GM12878 (cell line): Measurements from ENCODE around the gene CACNG5. TPM values are rescaled to one million over a fixed set of nuclear protein-coding genes. Genes with fewer than 3 reads are reported as not detected.

Experiments
- ATAC-seq: fragments of 200-7000 bp; cut with Tn5 transposase; 3 replicates; pipeline ENCODE4 v1.9.1; 2020; ENCODE audit warnings: mild to moderate bottlenecking, moderate library complexity
- BruUV-seq: library from RNA; stranded (reverse); fragments of 400-500 nt; replicated peaks from 2 replicates; lab custom pipeline; 2021; lab: Mats Ljungman, UMichigan
- CTCF ChIA-PET: fragments of 300-600 bp; sonication (Branson Sonifier 250); formaldehyde crosslinking; extraction: SDS; loops from one replicate; lab custom pipeline; 2021; ENCODE audit warnings: inconsistent platforms; lab: Yijun Ruan, JAX
- POLR2A ChIA-PET: fragments of 350-600 bp; formaldehyde crosslinking; extraction: SDS; loops from one replicate; lab custom pipeline; 2021; ENCODE audit warnings: inconsistent platforms; lab: Charles Lee
- RAD21 ChIA-PET: fragments of 300-600 bp; sonication (Branson Sonifier 250); formaldehyde crosslinking; loops from one replicate; lab custom pipeline; 2023; ENCODE audit warnings: antibody characterized with exemption; ENCODE audit not compliant: unreplicated experiment; lab: Charles Lee
- SMC1A ChIA-PET: fragments of 300-600 bp; sonication (Branson Sonifier 250); formaldehyde crosslinking; loops from one replicate; lab custom pipeline; 2023; ENCODE audit not compliant: unreplicated experiment, uncharacterized antibody; lab: Charles Lee
- DNase-seq: peaks from one replicate; pipeline ENCODE4 v3.0.0-alpha.2; 2011; ENCODE audit warnings: low read depth, low spot score
- FAIRE-seq: peaks from 3 replicates; lab custom pipeline; 2011; peaks lifted over from hg19 to GRCh38; lab: Jason Lieb, UNC
- H2AFZ ChIP-seq: 2 replicates; pipeline ENCODE4 v1.6.0; 2011; ENCODE audit warnings: low read depth, low read length, control low read depth; ENCODE audit not compliant: control insufficient read depth
- H3K27ac ChIP-seq: 2 replicates; pipeline ENCODE4 v1.5.1; 2011; ENCODE audit warnings: control low read depth; ENCODE audit not compliant: control insufficient read depth, insufficient read depth
- H3K27me3 ChIP-seq, 2 experiments: replicated peaks in 1 of 2; 2 replicates each; pipeline versions ENCODE4 v1.6.0 to v1.6.1; 2011; ENCODE audit warnings: low read length in 1 of 2; ENCODE audit not compliant: control insufficient read depth in 2 of 2, insufficient read depth in 2 of 2
- H3K36me3 ChIP-seq, 2 experiments: 2 replicates each; pipeline ENCODE4 v1.5.1; 2011; ENCODE audit warnings: low read length in 1 of 2; ENCODE audit not compliant: control insufficient read depth in 2 of 2, insufficient read depth in 2 of 2
- H3K4me1 ChIP-seq: 2 replicates; pipeline ENCODE4 v1.6.1; 2011; ENCODE audit warnings: mild to moderate bottlenecking, low read length, moderate library complexity, mixed read lengths; ENCODE audit not compliant: control insufficient read depth, insufficient read depth
- H3K4me2 ChIP-seq: 2 replicates; pipeline ENCODE4 v1.6.0; 2011; ENCODE audit warnings: control low read depth; ENCODE audit not compliant: control insufficient read depth, insufficient read depth
- H3K4me3 ChIP-seq: fragments of 200-600 bp; sonication (generic); 2 replicates; pipeline ENCODE4 v1.5.1; 2016
- H3K79me2 ChIP-seq: 2 replicates; pipeline ENCODE4 v1.6.0; 2011; ENCODE audit warnings: low read length; ENCODE audit not compliant: control insufficient read depth, insufficient read depth
- H3K9ac ChIP-seq: 2 replicates; pipeline ENCODE4 v1.8.0; 2011; ENCODE audit warnings: low read length, control low read depth, mixed read lengths; ENCODE audit not compliant: control insufficient read depth, insufficient read depth
- H3K9me3 ChIP-seq: replicated peaks from 3 replicates; pipeline ENCODE4 v1.5.1; 2011; ENCODE audit warnings: mild to moderate bottlenecking, low read length; ENCODE audit not compliant: control insufficient read depth, insufficient read depth
- H4K20me1 ChIP-seq: 2 replicates; pipeline ENCODE4 v1.6.0; 2011; ENCODE audit not compliant: control insufficient read depth, insufficient read depth
- POLR2AphosphoS2 ChIP-seq: IDR thresholded peaks from 2 replicates; pipeline ENCODE4 v1.6.1; 2011; ENCODE audit warnings: low read depth, mild to moderate bottlenecking, low read length, improper control_type of control experiment, moderate library complexity
- TBL1XR1 ChIP-seq: IDR thresholded peaks from 2 replicates; pipeline ENCODE4 v1.6.1; 2012; ENCODE audit warnings: low read depth, low read length, improper control_type of control experiment
- WGBS: methylation state at CpG from one replicate; pipeline ENCODE4 v1.1.6; 2016; ENCODE audit warnings: low lambda C conversion rate; ENCODE audit not compliant: insufficient replicate concordance, insufficient coverage; ENCODE audit errors: missing lambda C conversion rate; 5-methylcytosine and 5-hydroxymethylcytosine counted together
- in situ Hi-C: fragments of 300-500 bp; cut with MboI; formaldehyde crosslinking; loops from 9 replicates; pipeline ENCODE4 v1.14.3; 2018; ENCODE audit warnings: mixed read lengths
- intact Hi-C: fragments of 100-400 bp; cut with micrococcal nuclease; formaldehyde crosslinking; loops from one replicate; pipeline ENCODE4 v1.14.2; 2022; ENCODE audit not compliant: unreplicated experiment
- polyA plus RNA-seq, 11 experiments: library from polyadenylated mRNA; depleted of rRNA in 4 of 11; unstranded in 6 of 11; stranded (reverse) in 5 of 11; fragments of >200 nt; fragmentation: Nextera tagmentation in 4 of 11; fragmentation: Illumina TruSeq in 1 of 11; extraction: Ambion mirVana in 4 of 11; extraction: Trizol in 1 of 11; gene quantifications; 1 replicate in 1 of 11; 2 replicates in 10 of 11; pipeline versions ENCODE4 v1.2.1 to v1.2.3, GENCODE V29; 2011 to 2016; ENCODE audit warnings: inconsistent platforms in 2 of 11, missing spikeins in 2 of 11, low read depth in 1 of 11
- total RNA-seq, 4 experiments: library from RNA; depleted of rRNA in 3 of 4; stranded (reverse); fragments of >200 nt in 3 of 4; fragmentation: Illumina TruSeq in 1 of 4; extraction: Trizol in 1 of 4; gene quantifications; 2 replicates each; pipeline versions ENCODE4 v1.2.1 to v1.2.3, GENCODE V29; 2013 to 2021
- TF ChIP-seq, protein P1 (sequence below): fragments of 450-650 bp; IDR thresholded peaks from 2 replicates; pipeline ENCODE4 v1.6.1; 2017; ENCODE audit warnings: mild to moderate bottlenecking, moderate library complexity
- TF ChIP-seq, protein P2 (sequence below): IDR thresholded peaks from 2 replicates; pipeline ENCODE4 v1.6.1; 2012; ENCODE audit warnings: mild to moderate bottlenecking, low read depth, low read length

Gene CACNG5
- total and polyA plus RNA-seq, 10 of the 15 experiments (the other 5 are each of a cell fraction or from before 2014, with no cell fraction given) = not detected

DNA sequence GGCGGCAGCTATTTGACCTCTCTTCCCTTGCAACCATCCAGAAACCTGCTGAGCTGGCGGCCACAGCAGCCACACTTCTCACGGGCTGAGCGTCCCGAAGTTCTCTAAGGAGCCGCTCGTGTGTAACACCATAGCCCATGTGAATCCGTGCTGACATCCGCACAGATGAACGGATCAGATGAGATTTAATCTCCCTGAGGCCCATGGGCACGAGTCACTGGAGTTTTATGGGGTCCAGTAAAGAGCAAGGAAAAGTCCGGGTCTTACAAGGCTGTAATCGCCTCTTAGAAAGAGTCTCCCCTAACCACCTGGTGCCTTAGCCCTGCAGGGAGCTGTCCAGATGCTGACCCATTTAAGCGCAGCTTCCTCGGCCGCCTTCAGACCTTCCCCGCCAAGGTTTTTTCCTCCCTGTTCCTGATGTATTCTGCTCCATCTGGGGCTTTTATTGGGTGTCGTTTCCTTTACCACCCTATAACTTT is 5.5 kb upstream of the CACNG5 start:
- BruUV-seq = no TSS peak
- ATAC-seq (peak; percentile 69), FAIRE-seq (no peak), DNase-seq (no peak)
- WGBS = 23% methylated on average over 18 of the region's 18 CpGs
- H3K79me2 ChIP-seq = no peaks in the 10 kb centered on the region
- H3K27ac ChIP-seq = no peak overlapping the region
- no peaks in the 10 kb centered on the region for H3K36me3 ChIP-seq
- SMC1A ChIA-PET = no interaction called here
- H3K9me3 ChIP-seq = no peaks in the 10 kb centered on the region; the same call in 2 of the 3 replicates
- no peak overlapping the region for H3K4me2 ChIP-seq
- CTCF ChIA-PET = no interaction called here
- H3K4me1 ChIP-seq = no peaks in the 10 kb centered on the region
- H3K4me3 ChIP-seq = no peak overlapping the region
- RAD21 ChIA-PET = no interaction called here
- TF ChIP-seq, protein P1, sequence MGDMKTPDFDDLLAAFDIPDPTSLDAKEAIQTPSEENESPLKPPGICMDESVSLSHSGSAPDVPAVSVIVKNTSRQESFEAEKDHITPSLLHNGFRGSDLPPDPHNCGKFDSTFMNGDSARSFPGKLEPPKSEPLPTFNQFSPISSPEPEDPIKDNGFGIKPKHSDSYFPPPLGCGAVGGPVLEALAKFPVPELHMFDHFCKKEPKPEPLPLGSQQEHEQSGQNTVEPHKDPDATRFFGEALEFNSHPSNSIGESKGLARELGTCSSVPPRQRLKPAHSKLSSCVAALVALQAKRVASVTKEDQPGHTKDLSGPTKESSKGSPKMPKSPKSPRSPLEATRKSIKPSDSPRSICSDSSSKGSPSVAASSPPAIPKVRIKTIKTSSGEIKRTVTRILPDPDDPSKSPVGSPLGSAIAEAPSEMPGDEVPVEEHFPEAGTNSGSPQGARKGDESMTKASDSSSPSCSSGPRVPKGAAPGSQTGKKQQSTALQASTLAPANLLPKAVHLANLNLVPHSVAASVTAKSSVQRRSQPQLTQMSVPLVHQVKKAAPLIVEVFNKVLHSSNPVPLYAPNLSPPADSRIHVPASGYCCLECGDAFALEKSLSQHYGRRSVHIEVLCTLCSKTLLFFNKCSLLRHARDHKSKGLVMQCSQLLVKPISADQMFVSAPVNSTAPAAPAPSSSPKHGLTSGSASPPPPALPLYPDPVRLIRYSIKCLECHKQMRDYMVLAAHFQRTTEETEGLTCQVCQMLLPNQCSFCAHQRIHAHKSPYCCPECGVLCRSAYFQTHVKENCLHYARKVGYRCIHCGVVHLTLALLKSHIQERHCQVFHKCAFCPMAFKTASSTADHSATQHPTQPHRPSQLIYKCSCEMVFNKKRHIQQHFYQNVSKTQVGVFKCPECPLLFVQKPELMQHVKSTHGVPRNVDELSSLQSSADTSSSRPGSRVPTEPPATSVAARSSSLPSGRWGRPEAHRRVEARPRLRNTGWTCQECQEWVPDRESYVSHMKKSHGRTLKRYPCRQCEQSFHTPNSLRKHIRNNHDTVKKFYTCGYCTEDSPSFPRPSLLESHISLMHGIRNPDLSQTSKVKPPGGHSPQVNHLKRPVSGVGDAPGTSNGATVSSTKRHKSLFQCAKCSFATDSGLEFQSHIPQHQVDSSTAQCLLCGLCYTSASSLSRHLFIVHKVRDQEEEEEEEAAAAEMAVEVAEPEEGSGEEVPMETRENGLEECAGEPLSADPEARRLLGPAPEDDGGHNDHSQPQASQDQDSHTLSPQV = no peak
- TF ChIP-seq POLR2AphosphoS2 = no peak
- TF ChIP-seq, protein P2, sequence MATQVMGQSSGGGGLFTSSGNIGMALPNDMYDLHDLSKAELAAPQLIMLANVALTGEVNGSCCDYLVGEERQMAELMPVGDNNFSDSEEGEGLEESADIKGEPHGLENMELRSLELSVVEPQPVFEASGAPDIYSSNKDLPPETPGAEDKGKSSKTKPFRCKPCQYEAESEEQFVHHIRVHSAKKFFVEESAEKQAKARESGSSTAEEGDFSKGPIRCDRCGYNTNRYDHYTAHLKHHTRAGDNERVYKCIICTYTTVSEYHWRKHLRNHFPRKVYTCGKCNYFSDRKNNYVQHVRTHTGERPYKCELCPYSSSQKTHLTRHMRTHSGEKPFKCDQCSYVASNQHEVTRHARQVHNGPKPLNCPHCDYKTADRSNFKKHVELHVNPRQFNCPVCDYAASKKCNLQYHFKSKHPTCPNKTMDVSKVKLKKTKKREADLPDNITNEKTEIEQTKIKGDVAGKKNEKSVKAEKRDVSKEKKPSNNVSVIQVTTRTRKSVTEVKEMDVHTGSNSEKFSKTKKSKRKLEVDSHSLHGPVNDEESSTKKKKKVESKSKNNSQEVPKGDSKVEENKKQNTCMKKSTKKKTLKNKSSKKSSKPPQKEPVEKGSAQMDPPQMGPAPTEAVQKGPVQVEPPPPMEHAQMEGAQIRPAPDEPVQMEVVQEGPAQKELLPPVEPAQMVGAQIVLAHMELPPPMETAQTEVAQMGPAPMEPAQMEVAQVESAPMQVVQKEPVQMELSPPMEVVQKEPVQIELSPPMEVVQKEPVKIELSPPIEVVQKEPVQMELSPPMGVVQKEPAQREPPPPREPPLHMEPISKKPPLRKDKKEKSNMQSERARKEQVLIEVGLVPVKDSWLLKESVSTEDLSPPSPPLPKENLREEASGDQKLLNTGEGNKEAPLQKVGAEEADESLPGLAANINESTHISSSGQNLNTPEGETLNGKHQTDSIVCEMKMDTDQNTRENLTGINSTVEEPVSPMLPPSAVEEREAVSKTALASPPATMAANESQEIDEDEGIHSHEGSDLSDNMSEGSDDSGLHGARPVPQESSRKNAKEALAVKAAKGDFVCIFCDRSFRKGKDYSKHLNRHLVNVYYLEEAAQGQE = peak; percentile 95
- TF ChIP-seq TBL1XR1 = no peak
- TF ChIP-seq, all 136 proteins: peak for 1
- in situ Hi-C loops = no loop called here
- Histone ChIP-seq H2AFZ (no peak overlapping the region), H3K27me3 (peaks cover 0 to 3% of the 10 kb centered on the region in 2 experiments; a peak in 2 of 4 replicates), H3K9ac (no peak overlapping the region), H4K20me1 (no peaks in the 10 kb centered on the region)
- POLR2A ChIA-PET = no interaction called here
- intact Hi-C loops = no loop called here
